ENCODE measurements around the gene TEAD2.
A peak's percentile ranks its signal among the peaks of the same experiment; 100 is the strongest.

The TEAD2 gene

GRCh38 chr19:49362048-49362928 lies at the start of gene TEAD2:
Gene TEAD2 (minus strand): TSS chr19:49362416. CDS start chr19:49360075, 2,341 bp downstream.
- peak; percentile 92 for DNase-seq

GRCh38 chr19:49411681-49412326 lies 49.6 kb upstream of the TEAD2 start:
- no peak for DNase-seq

GRCh38 chr19:49409441-49410029 lies 47.3 kb upstream of the TEAD2 start:
- DNase-seq: no peak

- no peak for DNase-seq
Observed at GRCh38 chr19:49408816-49409440, 46.7 kb upstream of the TEAD2 start.

- no peak for DNase-seq
Observed at GRCh38 chr19:49407482-49408015, 45.3 kb upstream of the TEAD2 start.

GRCh38 chr19:49407079-49407478 lies 44.9 kb upstream of the TEAD2 start:
- DNase-seq: no peak

GRCh38 chr19:49403404-49404187 lies 41.4 kb upstream of the TEAD2 start:
- DNase-seq: peak; percentile 65

- DNase-seq: no peak
Observed at GRCh38 chr19:49400029-49400428, 37.8 kb upstream of the TEAD2 start.

- no peak for DNase-seq
Observed at GRCh38 chr19:49398931-49399330, 36.7 kb upstream of the TEAD2 start.

- no peak for DNase-seq
Observed at GRCh38 chr19:49398001-49398615, 35.9 kb upstream of the TEAD2 start.

GRCh38 chr19:49396738-49397505 lies 34.7 kb upstream of the TEAD2 start:
- no peak for DNase-seq

GRCh38 chr19:49395581-49396407 lies 33.6 kb upstream of the TEAD2 start:
- no peak for DNase-seq

GRCh38 chr19:49393881-49394280 lies 31.7 kb upstream of the TEAD2 start:
- DNase-seq: peak; percentile 31

- peak; percentile 89 for DNase-seq
Observed at GRCh38 chr19:49391581-49392399, 29.6 kb upstream of the TEAD2 start.

GRCh38 chr19:49390929-49391359 lies 28.7 kb upstream of the TEAD2 start:
- no peak for DNase-seq

- no peak for DNase-seq
Observed at GRCh38 chr19:49390131-49390928, 28.1 kb upstream of the TEAD2 start.

GRCh38 chr19:49389406-49389805 lies 27.2 kb upstream of the TEAD2 start:
- DNase-seq: no peak

- DNase-seq: peak; percentile 66
Observed at GRCh38 chr19:49387936-49388372, 25.7 kb upstream of the TEAD2 start, which contains the start of gene KASH5. Gene KASH5 (plus strand): TSS chr19:49388249. CDS start chr19:49390884, 2,635 bp downstream.
